HepG2 (cell line): ENCODE results near the gene TOR4A. TPM values are rescaled to one million over a fixed set of nuclear protein-coding genes. Genes with fewer than 3 reads are reported as not detected.

Source experiments
- ARNT2 ChIP-seq: sonication (generic); formaldehyde crosslinking; IDR thresholded peaks from 2 replicates; pipeline ENCODE4 v1.8.0; 2022; ENCODE audit warnings: mild to moderate bottlenecking, low read depth, missing genetic modification reagents, moderate library complexity
- CBX1 ChIP-seq: IDR thresholded peaks from one replicate; pipeline ENCODE4 v1.6.1; 2016; ENCODE audit warnings: antibody characterized with exemption, low read depth
- CEBPB ChIP-seq: IDR thresholded peaks from 2 replicates; pipeline ENCODE4 v1.6.1; 2011; ENCODE audit warnings: low read depth, low read length, improper control_type of control experiment, borderline replicate concordance
- JARID2 ChIP-seq: sonication (generic); formaldehyde crosslinking; IDR thresholded peaks from 2 replicates; pipeline ENCODE4 v1.8.1; 2023; ENCODE audit warnings: missing genetic modification reagents, inconsistent platforms; ENCODE audit not compliant: insufficient replicate concordance
- JUND ChIP-seq: sonication (generic); formaldehyde crosslinking; IDR thresholded peaks from 2 replicates; pipeline ENCODE4 v1.8.0; 2022; ENCODE audit warnings: mild to moderate bottlenecking, missing genetic modification reagents
- POLR2G ChIP-seq: fragments of 200-400 bp; formaldehyde crosslinking; IDR thresholded peaks from 2 replicates; pipeline ENCODE4 v1.6.1; 2018; ENCODE audit warnings: mild to moderate bottlenecking, low read depth, low read length, moderate library complexity
- RARG ChIP-seq: sonication (generic); formaldehyde crosslinking; IDR thresholded peaks from 2 replicates; pipeline ENCODE4 v1.4.0; 2020; ENCODE audit warnings: low read depth, mild to moderate bottlenecking, missing genetic modification reagents
- RBFOX2 ChIP-seq: fragments of 200-400 bp; formaldehyde crosslinking; IDR thresholded peaks from 2 replicates; pipeline ENCODE4 v1.6.1; 2017; ENCODE audit warnings: low read depth, mild to moderate bottlenecking, low read length
- REXO4 ChIP-seq: sonication (generic); formaldehyde crosslinking; IDR thresholded peaks from 2 replicates; pipeline ENCODE4 v1.8.0; 2022; ENCODE audit warnings: missing genetic modification reagents, mild to moderate bottlenecking, borderline replicate concordance
- SRSF4 ChIP-seq: fragments of 200-400 bp; formaldehyde crosslinking; IDR thresholded peaks from one replicate; pipeline ENCODE4 v1.6.1; 2018; ENCODE audit warnings: mild to moderate bottlenecking, low read depth, low read length, moderate library complexity; ENCODE audit not compliant: poor library complexity, severe bottlenecking
- U2AF1 ChIP-seq: fragments of 200-400 bp; formaldehyde crosslinking; optimal IDR thresholded peaks from 2 replicates; pipeline ENCODE3; 2017; ENCODE audit warnings: mild to moderate bottlenecking, low read depth, low read length
- ZNF20 ChIP-seq: sonication (generic); formaldehyde crosslinking; IDR thresholded peaks from 2 replicates; pipeline ENCODE4 v1.4.0; 2020; ENCODE audit warnings: mild to moderate bottlenecking, moderate library complexity, missing genetic modification reagents
- ZNF333 ChIP-seq: sonication (generic); formaldehyde crosslinking; IDR thresholded peaks from 2 replicates; pipeline ENCODE4 v1.4.0; 2020; ENCODE audit warnings: mild to moderate bottlenecking, missing genetic modification reagents, borderline replicate concordance
- ZNF430 ChIP-seq: sonication (generic); formaldehyde crosslinking; IDR thresholded peaks from 2 replicates; pipeline ENCODE4 v1.9.0; 2021; ENCODE audit warnings: mild to moderate bottlenecking, missing genetic modification reagents
- ZNF746 ChIP-seq: sonication (generic); formaldehyde crosslinking; IDR thresholded peaks from 2 replicates; pipeline ENCODE4 v1.8.0; 2022; ENCODE audit warnings: mild to moderate bottlenecking, missing genetic modification reagents
- ZSCAN29 ChIP-seq: sonication (generic); formaldehyde crosslinking; conservative IDR thresholded peaks from 2 replicates; pipeline ENCODE4 v1.4.0; 2020; ENCODE audit warnings: mild to moderate bottlenecking, missing genetic modification reagents
- polyA plus RNA-seq, 8 experiments: library from polyadenylated mRNA; depleted of rRNA in 3 of 8; stranded (reverse) in 7 of 8; unstranded in 1 of 8; fragments of >200 nt; fragmentation: Illumina TruSeq in 4 of 8; extraction: Trizol in 4 of 8; gene quantifications; 2 replicates each; pipeline versions ENCODE4 v1.2.1 to v1.2.3, GENCODE V29; 2011 to 2016; ENCODE audit warnings: low read depth in 4 of 8, missing spikeins in 1 of 8, mixed read lengths in 1 of 8; ENCODE audit not compliant: insufficient read depth in 1 of 8
- total RNA-seq, 5 experiments: library from RNA; depleted of rRNA; stranded (reverse); fragments of >200 nt; fragmentation: Illumina TruSeq; extraction: Trizol; gene quantifications; 2 replicates each; pipeline ENCODE4 v1.2.3, GENCODE V29; 2016; ENCODE audit warnings: low read depth in 1 of 5
- TF ChIP-seq, protein P1 (sequence below): sonication (generic); formaldehyde crosslinking; IDR thresholded peaks from 2 replicates; pipeline ENCODE4 v1.9.0; 2021; ENCODE audit warnings: missing genetic modification reagents, mild to moderate bottlenecking, borderline replicate concordance
- TF ChIP-seq, protein P2 (sequence below): IDR thresholded peaks from 2 replicates; pipeline ENCODE4 v1.6.1; 2018; ENCODE audit warnings: missing genetic modification reagents
- TF ChIP-seq, protein P3 (sequence below): sonication (generic); formaldehyde crosslinking; IDR thresholded peaks from 2 replicates; pipeline ENCODE4 v1.8.0; 2022; ENCODE audit warnings: mild to moderate bottlenecking, missing genetic modification reagents, borderline replicate concordance
- TF ChIP-seq, protein P4 (sequence below): sonication (generic); formaldehyde crosslinking; IDR thresholded peaks from 2 replicates; pipeline ENCODE4 v1.9.0; 2021; ENCODE audit warnings: missing genetic modification reagents, mild to moderate bottlenecking, borderline replicate concordance
- TF ChIP-seq, protein P5 (sequence below): sonication (generic); formaldehyde crosslinking; conservative IDR thresholded peaks from 2 replicates; pipeline ENCODE4 v1.4.0; 2020; ENCODE audit warnings: missing genetic modification reagents

TOR4A gene
- total and polyA plus RNA-seq, 2 of the 13 experiments (the other 11 are each of a cell fraction or from before 2014, with no cell fraction given): 11.1 to 14.2 TPM

DNA sequence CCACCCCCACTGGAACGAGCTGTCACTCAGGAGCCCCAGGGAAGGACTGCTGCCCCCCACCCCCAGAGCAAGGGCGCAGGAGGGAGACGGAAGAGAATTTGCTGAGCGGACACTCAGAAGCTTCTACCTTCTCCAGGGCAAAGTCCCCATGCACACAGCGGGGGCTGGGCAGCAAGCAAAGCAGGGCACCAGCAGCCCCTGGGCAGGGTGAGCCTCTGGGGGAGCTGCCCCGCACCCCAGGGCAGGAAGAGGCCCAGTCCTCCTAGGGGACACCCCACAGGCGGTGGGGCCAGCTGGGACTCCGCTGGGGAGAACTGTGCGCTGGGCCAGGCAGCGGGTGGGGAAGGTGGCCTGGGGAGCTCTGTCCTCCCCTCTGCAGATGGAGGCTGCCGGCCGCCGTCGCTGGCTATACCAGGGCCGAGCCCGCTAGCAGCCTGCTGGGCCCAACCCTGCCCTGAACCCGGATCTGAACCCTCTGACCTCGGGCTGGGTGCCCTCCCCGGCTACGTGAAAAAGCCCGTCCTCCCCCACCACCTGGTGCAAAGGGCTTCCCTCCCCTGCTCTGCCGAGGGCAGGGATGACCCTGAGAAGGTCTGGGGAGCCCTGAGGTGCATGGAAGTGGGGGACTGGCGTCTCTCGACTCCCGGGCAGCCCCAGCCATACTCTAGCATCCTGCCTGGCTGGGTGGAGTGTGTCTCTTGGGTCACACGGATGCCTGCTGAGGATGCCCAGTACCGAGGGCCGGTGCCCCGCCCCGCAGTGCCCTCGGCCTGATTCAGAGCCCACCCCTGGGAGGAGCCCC, 47.4 kb upstream of the TOR4A start (continued):
- TF ChIP-seq, protein P1, sequence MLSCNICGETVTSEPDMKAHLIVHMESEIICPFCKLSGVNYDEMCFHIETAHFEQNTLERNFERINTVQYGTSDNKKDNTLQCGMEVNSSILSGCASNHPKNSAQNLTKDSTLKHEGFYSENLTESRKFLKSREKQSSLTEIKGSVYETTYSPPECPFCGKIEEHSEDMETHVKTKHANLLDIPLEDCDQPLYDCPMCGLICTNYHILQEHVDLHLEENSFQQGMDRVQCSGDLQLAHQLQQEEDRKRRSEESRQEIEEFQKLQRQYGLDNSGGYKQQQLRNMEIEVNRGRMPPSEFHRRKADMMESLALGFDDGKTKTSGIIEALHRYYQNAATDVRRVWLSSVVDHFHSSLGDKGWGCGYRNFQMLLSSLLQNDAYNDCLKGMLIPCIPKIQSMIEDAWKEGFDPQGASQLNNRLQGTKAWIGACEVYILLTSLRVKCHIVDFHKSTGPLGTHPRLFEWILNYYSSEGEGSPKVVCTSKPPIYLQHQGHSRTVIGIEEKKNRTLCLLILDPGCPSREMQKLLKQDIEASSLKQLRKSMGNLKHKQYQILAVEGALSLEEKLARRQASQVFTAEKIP (CRISPR knock-in tag): no peak
- TF ChIP-seq ZSCAN29 (CRISPR knock-in tag) (peak; percentile 79), JUND (CRISPR knock-in tag) (peak; percentile 13; the same call in 1 of the 2 replicates), ARNT2 (no peak; the same call in 1 of the 2 replicates), POLR2G (peak; percentile 52; the same call in 1 of the 2 replicates), RARG (CRISPR knock-in tag) (no peak), CEBPB (no peak), REXO4 (no peak), SRSF4 (no peak), CBX1 (no peak), U2AF1 (peak; percentile 69), ZNF333 (CRISPR knock-in tag) (no peak), RBFOX2 (peak; percentile 68), ZNF746 (CRISPR knock-in tag) (peak; percentile 93), ZNF20 (CRISPR knock-in tag) (no peak), JARID2 (CRISPR knock-in tag) (no peak), ZNF430 (no peak)
- TF ChIP-seq, protein P2, sequence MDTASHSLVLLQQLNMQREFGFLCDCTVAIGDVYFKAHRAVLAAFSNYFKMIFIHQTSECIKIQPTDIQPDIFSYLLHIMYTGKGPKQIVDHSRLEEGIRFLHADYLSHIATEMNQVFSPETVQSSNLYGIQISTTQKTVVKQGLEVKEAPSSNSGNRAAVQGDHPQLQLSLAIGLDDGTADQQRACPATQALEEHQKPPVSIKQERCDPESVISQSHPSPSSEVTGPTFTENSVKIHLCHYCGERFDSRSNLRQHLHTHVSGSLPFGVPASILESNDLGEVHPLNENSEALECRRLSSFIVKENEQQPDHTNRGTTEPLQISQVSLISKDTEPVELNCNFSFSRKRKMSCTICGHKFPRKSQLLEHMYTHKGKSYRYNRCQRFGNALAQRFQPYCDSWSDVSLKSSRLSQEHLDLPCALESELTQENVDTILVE (CRISPR knock-in tag): peak; percentile 28; the same call in 1 of the 2 replicates
- TF ChIP-seq, protein P3, sequence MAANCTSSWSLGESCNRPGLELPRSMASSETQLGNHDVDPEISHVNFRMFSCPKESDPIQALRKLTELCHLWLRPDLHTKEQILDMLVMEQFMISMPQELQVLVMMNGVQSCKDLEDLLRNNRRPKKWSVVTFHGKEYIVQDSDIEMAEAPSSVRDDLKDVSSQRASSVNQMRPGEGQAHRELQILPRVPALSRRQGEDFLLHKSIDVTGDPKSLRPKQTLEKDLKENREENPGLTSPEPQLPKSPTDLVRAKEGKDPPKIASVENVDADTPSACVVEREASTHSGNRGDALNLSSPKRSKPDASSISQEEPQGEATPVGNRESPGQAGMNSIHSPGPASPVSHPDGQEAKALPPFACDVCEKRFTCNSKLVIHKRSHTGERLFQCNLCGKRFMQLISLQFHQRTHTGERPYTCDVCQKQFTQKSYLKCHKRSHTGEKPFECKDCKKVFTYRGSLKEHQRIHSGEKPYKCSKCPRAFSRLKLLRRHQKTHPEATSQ (CRISPR knock-in tag): no peak
- TF ChIP-seq, protein P4, sequence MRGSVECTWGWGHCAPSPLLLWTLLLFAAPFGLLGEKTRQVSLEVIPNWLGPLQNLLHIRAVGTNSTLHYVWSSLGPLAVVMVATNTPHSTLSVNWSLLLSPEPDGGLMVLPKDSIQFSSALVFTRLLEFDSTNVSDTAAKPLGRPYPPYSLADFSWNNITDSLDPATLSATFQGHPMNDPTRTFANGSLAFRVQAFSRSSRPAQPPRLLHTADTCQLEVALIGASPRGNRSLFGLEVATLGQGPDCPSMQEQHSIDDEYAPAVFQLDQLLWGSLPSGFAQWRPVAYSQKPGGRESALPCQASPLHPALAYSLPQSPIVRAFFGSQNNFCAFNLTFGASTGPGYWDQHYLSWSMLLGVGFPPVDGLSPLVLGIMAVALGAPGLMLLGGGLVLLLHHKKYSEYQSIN (CRISPR knock-in tag): no peak
- TF ChIP-seq, protein P5, sequence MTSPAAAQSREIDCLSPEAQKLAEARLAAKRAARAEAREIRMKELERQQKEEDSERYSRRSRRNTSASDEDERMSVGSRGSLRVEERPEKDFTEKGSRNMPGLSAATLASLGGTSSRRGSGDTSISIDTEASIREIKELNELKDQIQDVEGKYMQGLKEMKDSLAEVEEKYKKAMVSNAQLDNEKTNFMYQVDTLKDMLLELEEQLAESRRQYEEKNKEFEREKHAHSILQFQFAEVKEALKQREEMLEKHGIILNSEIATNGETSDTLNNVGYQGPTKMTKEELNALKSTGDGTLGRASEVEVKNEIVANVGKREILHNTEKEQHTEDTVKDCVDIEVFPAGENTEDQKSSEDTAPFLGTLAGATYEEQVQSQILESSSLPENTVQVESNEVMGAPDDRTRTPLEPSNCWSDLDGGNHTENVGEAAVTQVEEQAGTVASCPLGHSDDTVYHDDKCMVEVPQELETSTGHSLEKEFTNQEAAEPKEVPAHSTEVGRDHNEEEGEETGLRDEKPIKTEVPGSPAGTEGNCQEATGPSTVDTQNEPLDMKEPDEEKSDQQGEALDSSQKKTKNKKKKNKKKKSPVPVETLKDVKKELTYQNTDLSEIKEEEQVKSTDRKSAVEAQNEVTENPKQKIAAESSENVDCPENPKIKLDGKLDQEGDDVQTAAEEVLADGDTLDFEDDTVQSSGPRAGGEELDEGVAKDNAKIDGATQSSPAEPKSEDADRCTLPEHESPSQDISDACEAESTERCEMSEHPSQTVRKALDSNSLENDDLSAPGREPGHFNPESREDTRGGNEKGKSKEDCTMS (CRISPR knock-in tag): no peak
